ENCODE measurements around the gene SLC12A8.

Gene SLC12A8

GRCh38 chr3:125057186-125057850 lies 155.2 kb downstream of the SLC12A8 start:
- DNase-seq (ENCODE audit: low read depth), result peak; percentile 83
- no peak for TF ChIP-seq CTCF (IDR thresholded peaks at IDR 0.05; ENCODE audit: insufficient read depth, low read depth, low read length, missing control alignments)
- H3K4me3 ChIP-seq (ENCODE audit: low read length), result no peak overlapping the region

- no peak for TF ChIP-seq CTCF (IDR thresholded peaks at IDR 0.05; ENCODE audit: insufficient read depth, low read depth, low read length, missing control alignments)
- peak; percentile 75 for DNase-seq (ENCODE audit: low read depth)
- H3K4me3 ChIP-seq (ENCODE audit: low read length), result peak within 1 kb of the TSS; percentile 61
Measured at GRCh38 chr3:125055913-125056745, 156.4 kb downstream of the SLC12A8 start, which contains the start of gene HEG1. Gene HEG1, minus strand, starts transcription at chr3:125055997. Its CDS starts 107 bp downstream, at chr3:125055890.

DNA sequence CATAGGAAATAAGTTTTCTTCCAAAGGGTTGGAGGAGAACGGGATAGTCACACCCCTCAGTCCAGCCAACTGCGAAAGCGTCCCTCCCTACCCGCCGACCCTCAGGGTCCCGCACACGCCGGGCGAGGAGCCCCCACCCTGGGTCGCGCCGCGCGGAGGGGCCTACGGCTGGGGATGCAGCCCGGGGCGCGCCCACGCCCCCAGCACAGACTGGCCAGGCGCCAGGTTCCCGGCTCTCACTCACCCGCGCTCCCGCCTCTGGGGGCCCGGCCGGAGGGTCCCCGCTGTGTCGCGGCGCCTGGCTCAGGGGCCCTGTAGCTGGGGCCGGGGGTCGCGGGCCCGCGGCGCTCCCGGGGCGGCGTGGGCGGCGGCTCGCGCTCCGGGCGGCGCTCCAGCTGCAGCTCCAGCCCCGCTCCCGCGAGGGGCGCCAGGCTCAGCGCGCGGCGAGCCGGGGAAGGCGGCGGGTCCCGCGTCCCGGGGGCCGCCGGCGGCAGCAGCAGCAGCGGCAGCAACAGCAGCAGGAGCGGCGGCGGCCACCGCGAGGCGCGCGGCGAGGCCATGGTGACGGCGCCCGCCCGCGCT lies 157.1 kb downstream of the SLC12A8 start:
- TF ChIP-seq CTCF (IDR thresholded peaks at IDR 0.05; ENCODE audit: insufficient read depth, low read depth, low read length, missing control alignments), result no peak
- no peak for DNase-seq (ENCODE audit: low read depth)

GRCh38 chr3:125054449-125055329 lies 157.9 kb downstream of the SLC12A8 start:
- no peak for TF ChIP-seq CTCF (IDR thresholded peaks at IDR 0.05; ENCODE audit: insufficient read depth, low read depth, low read length, missing control alignments)
- DNase-seq (ENCODE audit: low read depth), result no peak
- peak overlapping the region; percentile 61 for H3K4me3 ChIP-seq (ENCODE audit: low read length)

More for the DNA sequence above, 157.1 kb downstream of the SLC12A8 start:
- peak overlapping the region; percentile 61 for H3K4me3 ChIP-seq (ENCODE audit: low read length)

DNA sequence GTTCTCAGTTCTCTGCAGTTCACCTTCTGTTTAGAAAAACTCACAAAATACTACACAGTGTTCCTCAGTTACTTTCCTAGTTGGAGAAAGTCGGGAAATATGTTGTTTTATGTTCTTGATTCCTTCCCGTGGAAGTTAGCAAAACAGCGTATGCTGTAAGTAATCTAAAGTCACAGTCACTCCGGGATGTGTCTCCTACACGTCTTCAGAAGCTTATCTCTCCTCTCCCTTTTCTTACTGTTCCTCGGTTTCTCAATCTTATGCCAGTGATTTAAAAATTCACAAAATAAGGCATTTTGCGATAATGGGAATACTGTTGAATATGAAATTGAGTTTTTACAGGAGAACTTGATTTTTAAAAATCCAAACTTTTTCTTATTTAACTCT lies 158.5 kb downstream of the SLC12A8 start:
- TF ChIP-seq CTCF (IDR thresholded peaks at IDR 0.05; ENCODE audit: insufficient read depth, low read depth, low read length, missing control alignments), result no peak
- peak overlapping the region; percentile 61 for H3K4me3 ChIP-seq (ENCODE audit: low read length)
- DNase-seq (ENCODE audit: low read depth), result no peak

DNA sequence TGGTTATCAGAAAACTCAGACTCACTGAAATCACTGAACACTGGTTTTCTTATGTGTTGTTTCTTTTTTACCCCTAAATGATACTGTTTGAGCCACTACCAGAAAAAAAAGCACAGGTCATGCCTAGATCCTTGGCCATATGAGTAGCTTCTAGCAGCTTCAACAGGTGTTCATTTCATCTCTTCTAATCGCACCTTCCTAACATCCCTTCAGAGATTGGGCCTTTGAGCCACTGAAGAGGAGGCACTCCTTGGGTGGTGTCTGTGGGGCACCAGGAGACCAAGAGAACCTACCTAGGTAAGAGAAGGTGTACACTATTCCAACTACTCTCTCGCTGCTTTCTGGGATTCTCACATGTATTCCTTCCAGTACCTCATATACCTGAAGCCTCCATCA lies 159.2 kb downstream of the SLC12A8 start:
- no peak overlapping the region for H3K4me3 ChIP-seq (ENCODE audit: low read length)
- TF ChIP-seq CTCF (IDR thresholded peaks at IDR 0.05; ENCODE audit: insufficient read depth, low read depth, low read length, missing control alignments), result no peak
- no peak for DNase-seq (ENCODE audit: low read depth)

Data from epithelial cell of esophagus (primary cell).